Fibroblast of upper back skin (primary cell): Measurements from ENCODE around the gene RPL15.

ENCODE experiments used
- DNase-seq: peaks from one replicate; pipeline ENCODE4 v3.0.0-alpha.2; 2013

Gene RPL15

GRCh38 chr3:23937296-23937695, 20.4 kb downstream of the RPL15 start:
- no peak for DNase-seq

- DNase-seq: no peak
Observed at GRCh38 chr3:23938688-23939087, 21.8 kb downstream of the RPL15 start.

- DNase-seq: no peak
Observed at GRCh38 chr3:23940775-23941174, 23.8 kb downstream of the RPL15 start.

GRCh38 chr3:23941440-23941839, 24.5 kb downstream of the RPL15 start:
- no peak for DNase-seq

GRCh38 chr3:23942546-23942945, 25.6 kb downstream of the RPL15 start:
- no peak for DNase-seq

GRCh38 chr3:23944007-23944783, 27.3 kb downstream of the RPL15 start:
- no peak for DNase-seq

GRCh38 chr3:23944861-23945662, 28.1 kb downstream of the RPL15 start, which contains the start of gene NR1D2:
NR1D2 (plus strand) TSS chr3:23945286; CDS start chr3:23945579, 293 bp downstream.
- DNase-seq: peak; percentile 82

- no peak for DNase-seq
Observed at GRCh38 chr3:23945663-23945912, 28.7 kb downstream of the RPL15 start.

GRCh38 chr3:23945913-23946687, 29.2 kb downstream of the RPL15 start:
- peak; percentile 97 for DNase-seq

- no peak for DNase-seq
Observed at GRCh38 chr3:23948761-23949160, 31.8 kb downstream of the RPL15 start.

GRCh38 chr3:23949784-23950183, 32.9 kb downstream of the RPL15 start:
- DNase-seq: no peak

- no peak for DNase-seq
Observed at GRCh38 chr3:23950293-23950692, 33.4 kb downstream of the RPL15 start.

- no peak for DNase-seq
Observed at GRCh38 chr3:23952646-23953045, 35.7 kb downstream of the RPL15 start.

GRCh38 chr3:23953523-23953922, 36.6 kb downstream of the RPL15 start:
- no peak for DNase-seq

- DNase-seq: no peak
Observed at GRCh38 chr3:23954144-23954543, 37.2 kb downstream of the RPL15 start.

- no peak for DNase-seq
Observed at GRCh38 chr3:23956701-23957100, 39.8 kb downstream of the RPL15 start.

GRCh38 chr3:23959135-23959900, 42.4 kb downstream of the RPL15 start:
- DNase-seq: peak; percentile 80

GRCh38 chr3:23960649-23961048, 43.7 kb downstream of the RPL15 start:
- no peak for DNase-seq

GRCh38 chr3:23961066-23961465, 44.1 kb downstream of the RPL15 start:
- DNase-seq: no peak

GRCh38 chr3:23961913-23962312, 45.0 kb downstream of the RPL15 start:
- DNase-seq: no peak

GRCh38 chr3:23964537-23965235, 47.8 kb downstream of the RPL15 start:
- peak; percentile 57 for DNase-seq

GRCh38 chr3:23966328-23966727, 49.4 kb downstream of the RPL15 start:
- peak; percentile 84 for DNase-seq
